Measurements from ENCODE around the gene GPAT3. TPM values are rescaled to one million over a fixed set of nuclear protein-coding genes. Genes with fewer than 3 reads are reported as not detected.

The GPAT3 gene
- total RNA-seq, 2 donors from 2014 or later: 1.8 to 4.3 TPM

GRCh38 chr4:83629945-83630721 lies 94.2 kb downstream of the GPAT3 start:
- Histone ChIP-seq H3K4me3 (no peak overlapping the region), H3K4me1 (peaks cover 14% of the 10 kb centered on the region), H3K27ac (peak overlapping the region in 2 of 4 donors; percentile 22 to 38), H3K9me3 (no peaks in the 10 kb centered on the region), H3K36me3 (replicated peaks in 1 of 2; ENCODE audit: insufficient read depth in 1 of 2, low read depth in 2 of 2) (no peaks in the 10 kb centered on the region), H3K27me3 (no peaks in the 10 kb centered on the region)
- peak; percentile 85 for ATAC-seq
- intact Hi-C loops (cut with DNase I): no loop called here
- peak; percentile 37 to 72 (median 54) for DNase-seq
- TF ChIP-seq CTCF (IDR thresholded peaks at IDR 0.05): no peak
- TF ChIP-seq POLR2A (IDR thresholded peaks at IDR 0.05): no peak
- 26 to 36% methylated on average over 6 of the region's 6 CpGs for WGBS, 2 donors

- Histone ChIP-seq H3K27me3 (no peaks in the 10 kb centered on the region), H3K4me3 (no peak overlapping the region), H3K4me1 (peaks cover 8% of the 10 kb centered on the region), H3K27ac (no peak overlapping the region), H3K36me3 (replicated peaks in 1 of 2; ENCODE audit: insufficient read depth in 1 of 2, low read depth in 2 of 2) (no peaks in the 10 kb centered on the region), H3K9me3 (no peaks in the 10 kb centered on the region)
- ATAC-seq (no peak), DNase-seq (no peak)
- 73 to 79% methylated on average over 2 of the region's 2 CpGs for WGBS, 2 donors
- intact Hi-C loops (cut with DNase I): no loop called here
- TF ChIP-seq POLR2A (IDR thresholded peaks at IDR 0.05): no peak
- no peak for TF ChIP-seq CTCF (IDR thresholded peaks at IDR 0.05)
Observed at GRCh38 chr4:83631066-83631465, 95.2 kb downstream of the GPAT3 start.

GRCh38 chr4:83636930-83637329 lies 101.0 kb downstream of the GPAT3 start:
- WGBS, 2 donors: 88 to 92% methylated on average over 8 of the region's 8 CpGs
- no peak for ATAC-seq

GRCh38 chr4:83639849-83640493 lies 104.1 kb downstream of the GPAT3 start:
- Histone ChIP-seq H3K4me3 (no peak overlapping the region), H3K4me1 (no peaks in the 10 kb centered on the region), H3K27me3 (peaks cover 0 to 3% of the 10 kb centered on the region in 2 donors), H3K27ac (no peak overlapping the region), H3K36me3 (replicated peaks in 1 of 2; ENCODE audit: insufficient read depth in 1 of 2, low read depth in 2 of 2) (no peaks in the 10 kb centered on the region), H3K9me3 (no peaks in the 10 kb centered on the region)
- DNase-seq: peak; percentile 66 to 78 (median 69)
- WGBS, 2 donors: 18 to 20% methylated on average over 5 of the region's 5 CpGs
- intact Hi-C loops (cut with DNase I): loop anchor here (5.0 to 10.0 kb wide), 2 partner anchors 133 to 865 kb away; no protein-coding TSS in a partner anchor
- TF ChIP-seq CTCF (IDR thresholded peaks at IDR 0.05): peak; percentile 67 to 91 (median 83)
- TF ChIP-seq POLR2A (IDR thresholded peaks at IDR 0.05): no peak
- peak; percentile 77 for ATAC-seq

More at GRCh38 chr4:83636930-83637329, 101.0 kb downstream of the GPAT3 start:
- H3K4me3 ChIP-seq: no peak overlapping the region
- H3K27ac ChIP-seq: no peak overlapping the region
- H3K36me3 ChIP-seq (replicated peaks in 1 of 2; ENCODE audit: insufficient read depth in 1 of 2, low read depth in 2 of 2): no peaks in the 10 kb centered on the region
- H3K27me3 ChIP-seq: peaks cover 0 to 3% of the 10 kb centered on the region in 2 donors
- H3K9me3 ChIP-seq: no peaks in the 10 kb centered on the region
- TF ChIP-seq CTCF (IDR thresholded peaks at IDR 0.05) (no peak), POLR2A (IDR thresholded peaks at IDR 0.05) (no peak)
- no peaks in the 10 kb centered on the region for H3K4me1 ChIP-seq
- intact Hi-C loops (cut with DNase I): no loop called here
- DNase-seq: no peak

All from body of pancreas (tissue), 4 donors.